Caki2 (cell line): Measurements from ENCODE around the gene MATN4. TPM values are rescaled to one million over a fixed set of nuclear protein-coding genes. Genes with fewer than 3 reads are reported as not detected.
A peak's percentile ranks its signal among the peaks of the same experiment; 100 is the strongest.

Experiments used
- DNase-seq: peaks from one replicate; pipeline ENCODE4 v3.0.0-alpha.2; 2015; ENCODE audit warnings: low read depth
- in situ Hi-C: cut with HindIII; loops from 2 replicates; pipeline ENCODE4 v1.10.0; 2016; ENCODE audit warnings: low sequenced_read_pairs, low pct_unique_long_range_greater_than_20kb, mixed read lengths
- total RNA-seq: library from RNA; depleted of rRNA; stranded (reverse); fragments of >200 nt; shearing (Covaris generic); gene quantifications from 2 replicates; pipeline ENCODE4 v1.2.3, GENCODE V29; 2014; ENCODE audit warnings: low replicate concordance

MATN4 gene
- total RNA-seq, 1 experiment from 2014 or later = 0.10 TPM

DNA sequence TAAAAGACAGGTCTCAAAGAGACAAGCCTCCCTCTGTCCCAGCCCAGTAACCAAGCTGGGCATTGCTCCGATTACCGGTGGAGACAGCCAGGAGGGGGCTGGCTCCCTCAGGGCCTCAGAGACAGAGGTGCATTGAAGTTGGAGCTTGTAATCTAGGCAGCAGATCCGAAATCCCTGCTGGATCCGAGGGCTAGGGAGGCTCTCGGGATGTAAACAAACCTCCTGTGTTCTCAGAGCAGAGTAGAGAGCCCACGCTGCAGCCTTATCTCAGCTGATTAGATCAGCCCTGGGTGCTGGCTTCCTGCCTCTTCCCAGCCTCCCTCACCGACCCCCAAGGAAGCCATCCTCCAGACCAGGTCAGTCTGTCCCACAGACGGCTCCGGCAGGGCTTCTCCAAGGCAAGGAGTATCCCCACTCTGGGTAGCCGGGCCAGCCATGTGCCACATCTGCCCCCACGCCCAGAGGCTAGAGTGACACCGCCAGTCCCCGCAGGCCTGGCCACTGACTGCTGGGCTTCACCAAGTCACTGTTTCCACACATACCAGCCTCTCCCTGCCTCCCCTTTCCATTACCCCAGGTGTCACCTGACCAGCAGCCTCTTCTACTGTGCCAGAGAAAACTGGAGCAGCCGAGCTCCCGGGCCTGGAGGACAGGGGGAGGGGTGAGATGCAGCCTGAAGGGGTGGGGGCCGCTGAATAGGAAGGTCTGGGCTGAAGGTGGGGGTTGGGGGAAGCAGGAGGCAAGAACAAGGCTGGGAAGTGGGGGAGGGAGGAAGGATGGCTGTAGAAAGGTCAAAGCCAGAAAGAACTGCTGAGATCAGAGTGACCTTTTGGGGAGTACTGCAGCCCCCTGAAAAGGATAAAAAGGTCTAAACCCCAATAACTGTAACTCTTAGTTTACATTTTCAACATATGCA lies 34.1 kb upstream of the MATN4 start:
- in situ Hi-C loops = no loop called here

DNA sequence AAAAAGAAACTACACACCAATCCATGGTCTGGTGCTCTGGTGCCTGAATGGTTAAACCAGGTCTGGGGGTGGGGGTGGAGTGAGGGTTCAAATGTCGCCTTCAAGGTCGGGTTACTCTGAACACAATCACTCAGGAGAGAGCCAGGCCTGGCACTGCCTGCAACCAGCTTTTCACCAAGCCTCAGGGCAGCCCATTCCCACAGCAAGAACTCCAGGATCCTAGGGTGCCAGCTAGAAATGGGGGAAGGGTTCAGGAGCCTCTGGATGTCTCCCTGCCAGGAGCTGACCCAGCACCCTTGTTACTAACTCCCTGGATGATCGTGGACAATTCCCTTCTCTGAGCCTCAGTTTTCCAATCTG lies 33.5 kb upstream of the MATN4 start:
- DNase-seq = no peak
- in situ Hi-C loops = no loop called here

More for the DNA sequence above, 34.1 kb upstream of the MATN4 start:
- peak; percentile 73 for DNase-seq

DNA sequence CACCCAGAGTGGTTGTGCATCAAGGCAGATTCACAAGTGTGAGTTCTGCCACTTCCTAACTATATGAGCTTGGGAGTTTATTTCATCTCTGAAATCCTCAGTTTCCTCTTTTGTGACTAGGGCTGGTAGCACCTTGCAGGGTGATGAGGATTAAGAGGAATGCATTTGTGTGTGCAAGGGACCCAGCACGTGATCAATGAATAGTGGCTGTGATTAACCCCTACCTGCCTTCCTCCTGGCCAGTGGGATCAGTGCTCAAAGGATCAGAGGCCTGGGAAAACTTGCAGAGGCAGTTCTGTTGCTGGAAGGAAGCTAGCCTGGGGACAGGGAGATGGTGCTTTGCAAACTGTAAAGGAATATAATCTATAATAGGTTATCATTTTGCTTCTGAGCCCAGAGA lies 32.9 kb upstream of the MATN4 start:
- in situ Hi-C loops = no loop called here
- no peak for DNase-seq

DNA sequence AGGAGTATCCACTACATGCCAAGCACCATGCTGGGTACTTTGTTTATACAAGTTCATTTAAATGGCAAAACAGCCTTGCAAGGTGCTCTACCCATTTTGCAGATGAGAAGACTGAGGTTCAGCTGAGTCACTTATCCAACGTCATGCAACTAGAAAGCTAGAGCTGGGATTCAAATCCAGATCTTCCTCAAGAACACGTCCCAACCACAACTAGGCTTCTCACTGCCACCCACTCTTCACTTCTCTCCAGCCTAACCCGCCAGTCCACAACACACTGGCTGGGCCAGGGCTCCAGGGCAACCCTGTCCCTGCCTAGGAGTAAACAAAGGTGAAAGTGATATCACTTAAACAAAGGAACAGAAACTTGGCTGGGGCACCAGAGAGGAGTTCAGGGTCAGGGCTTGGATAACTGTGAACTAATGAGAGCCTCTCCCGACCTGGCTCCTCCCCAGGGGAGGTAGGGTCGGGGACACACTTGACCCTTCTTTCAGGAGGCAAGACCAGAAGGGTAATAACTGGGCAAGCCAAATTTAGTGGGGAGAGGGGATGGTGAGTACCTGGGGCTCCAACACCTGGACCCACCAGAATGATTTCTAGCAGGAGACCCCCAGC lies 32.2 kb upstream of the MATN4 start:
- in situ Hi-C loops = no loop called here
- DNase-seq = no peak

DNA sequence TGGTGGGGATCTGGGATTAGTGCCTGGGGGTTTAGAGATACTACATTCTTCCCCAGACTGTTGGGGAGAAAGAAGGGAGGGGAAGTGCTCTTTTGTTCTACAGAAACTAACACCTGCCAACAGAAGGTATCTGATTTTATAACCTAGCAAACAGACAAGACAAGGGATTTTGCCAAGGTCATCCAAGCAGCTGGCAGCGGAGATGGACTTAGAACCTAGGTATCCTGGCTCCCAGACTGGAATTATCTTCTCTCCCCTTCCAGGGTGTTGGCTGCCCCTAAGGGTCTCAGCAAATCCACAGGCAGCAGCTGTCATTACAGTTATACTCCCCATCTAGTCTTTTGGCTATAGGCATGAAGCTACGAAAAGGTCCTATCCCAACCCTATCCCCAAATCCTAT lies 31.7 kb upstream of the MATN4 start:
- in situ Hi-C loops = no loop called here
- DNase-seq = no peak

DNA sequence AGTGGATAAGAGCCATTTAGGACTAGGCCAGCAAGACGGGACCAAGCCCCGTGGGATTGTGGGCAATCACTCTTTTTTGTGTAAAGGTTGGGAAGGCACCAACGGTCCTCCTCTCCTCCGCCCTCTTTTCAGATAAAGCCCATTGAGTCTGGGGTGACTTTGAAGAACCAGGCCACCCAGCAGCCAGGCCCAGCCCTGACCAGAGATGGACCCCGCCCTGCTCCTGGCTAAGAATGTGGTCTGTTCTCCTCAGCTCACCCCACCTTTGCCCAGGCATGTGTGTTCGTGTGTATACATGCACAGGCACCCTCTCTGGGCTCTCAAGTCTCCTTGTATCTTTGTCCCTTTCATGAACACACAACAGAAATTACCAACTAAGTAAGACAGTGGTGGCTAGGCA lies 31.0 kb upstream of the MATN4 start:
- DNase-seq = no peak
- in situ Hi-C loops = no loop called here

DNA sequence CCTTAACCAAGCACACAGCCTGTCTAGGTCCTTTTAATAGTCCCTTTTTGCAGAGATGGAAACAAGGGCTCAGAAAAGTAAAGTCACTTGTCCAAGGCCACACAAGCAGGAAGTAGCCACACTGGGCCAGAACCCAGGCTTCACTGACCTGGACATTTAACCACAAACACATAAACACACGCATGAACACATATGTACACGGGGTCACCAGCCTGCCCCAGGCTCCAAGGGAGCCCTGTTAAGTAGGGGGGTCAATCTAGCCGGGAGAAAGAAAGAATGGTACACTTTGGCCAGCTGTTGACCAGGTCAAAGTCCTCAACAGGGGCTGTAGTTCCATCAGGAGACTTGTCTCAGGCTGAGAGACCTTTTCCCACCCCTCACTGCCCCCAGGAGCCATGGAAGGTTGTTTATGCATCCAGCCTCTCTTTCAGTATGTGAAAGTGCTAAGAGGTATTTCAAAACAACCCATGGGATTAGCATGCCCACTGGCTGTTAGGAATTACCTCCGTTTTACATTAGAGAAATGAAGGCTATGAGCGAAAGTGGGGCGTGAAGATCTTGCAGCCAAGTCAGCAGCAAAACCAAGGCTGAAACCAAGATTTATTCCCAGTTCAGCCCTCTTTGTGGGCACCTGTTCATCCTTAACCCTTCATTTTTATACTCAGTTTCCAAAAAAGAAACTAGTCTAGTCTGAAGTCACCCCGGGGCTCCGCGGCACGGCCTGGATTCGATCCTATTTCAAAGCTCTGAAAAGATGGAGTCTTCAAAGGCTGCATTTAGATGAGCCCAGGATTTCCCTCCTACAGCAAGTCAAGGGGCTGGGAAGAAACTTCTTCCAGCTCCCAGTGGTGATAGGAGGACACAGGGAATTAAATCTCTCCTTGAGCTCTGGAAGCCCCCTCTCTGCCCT lies 30.3 kb upstream of the MATN4 start:
- no peak for DNase-seq
- in situ Hi-C loops = no loop called here

DNA sequence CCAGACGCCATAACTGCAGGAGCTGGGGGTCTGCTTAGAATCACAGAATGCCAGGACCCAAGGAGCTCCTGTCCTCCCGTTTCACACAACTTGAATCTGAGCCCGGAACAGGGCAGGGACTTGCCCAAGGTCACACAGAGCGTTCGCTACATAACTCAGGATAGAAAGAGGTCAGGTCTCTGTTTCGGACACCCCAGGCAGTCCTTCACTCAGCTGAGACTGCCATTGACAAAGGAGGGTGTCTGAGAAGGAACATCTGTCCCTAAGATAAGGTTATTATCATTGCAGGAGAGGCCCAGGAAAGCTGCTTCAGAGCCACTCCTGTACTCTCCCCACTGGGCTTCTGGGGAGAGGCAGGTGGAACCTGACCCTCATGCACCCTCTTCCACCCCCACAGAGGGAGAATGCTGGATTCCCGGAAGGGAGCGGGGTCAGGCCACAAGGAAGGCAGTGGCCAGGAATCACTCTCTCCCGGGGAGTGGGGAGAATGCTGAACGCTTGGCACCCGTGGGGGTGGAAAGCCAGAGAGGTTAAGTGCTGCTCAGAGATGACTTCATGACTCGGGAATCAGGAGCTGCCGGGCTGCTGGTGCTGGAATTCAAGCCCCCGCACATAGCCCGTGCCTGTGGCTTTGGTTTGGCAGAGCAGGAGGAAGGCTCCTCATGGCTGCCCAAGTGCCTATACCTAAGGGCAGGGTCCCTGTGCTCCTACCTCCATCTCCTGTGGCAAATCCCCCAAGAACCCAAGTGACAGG lies 29.4 kb upstream of the MATN4 start:
- in situ Hi-C loops = no loop called here
- peak; percentile 78 for DNase-seq

DNA sequence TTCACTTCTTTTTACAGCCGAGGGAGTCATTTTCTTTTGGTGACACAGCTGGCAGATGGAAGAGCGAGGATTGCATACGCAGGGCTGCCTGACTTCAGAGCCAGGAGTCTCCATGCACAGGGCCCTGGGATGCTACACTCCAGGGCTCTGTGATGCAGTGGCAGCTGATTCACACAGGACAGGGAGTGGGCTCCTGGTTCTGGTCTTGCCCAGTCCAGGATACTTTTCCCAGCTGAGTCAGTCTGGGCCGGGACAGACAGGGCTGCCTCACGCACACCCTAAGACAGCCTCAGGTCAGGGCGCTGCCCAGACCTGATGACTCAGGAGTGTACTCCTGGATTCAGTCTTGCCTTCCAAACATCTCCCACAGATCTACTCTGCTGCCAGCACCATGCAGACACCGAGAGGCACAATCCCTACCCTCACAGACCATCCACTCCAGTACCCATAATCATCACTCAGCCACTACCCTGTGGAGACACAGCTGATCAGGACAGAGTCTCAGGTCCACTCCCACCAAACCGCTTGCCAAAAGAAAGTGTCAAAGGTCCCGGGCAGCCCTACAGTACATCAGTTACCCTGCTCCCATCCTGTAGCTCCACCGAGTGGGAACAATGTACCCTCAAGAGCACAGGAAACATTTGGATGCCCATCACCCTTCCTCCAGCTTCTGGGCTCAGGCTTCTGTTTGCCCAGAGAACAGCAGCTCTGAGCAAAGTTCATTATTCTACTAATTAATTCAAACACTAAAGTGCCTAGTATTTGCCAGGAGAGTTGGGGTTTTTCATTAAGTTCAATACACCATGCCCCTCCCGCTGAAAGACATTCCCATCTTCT lies 28.6 kb upstream of the MATN4 start:
- in situ Hi-C loops = no loop called here
- DNase-seq = peak; percentile 83

DNA sequence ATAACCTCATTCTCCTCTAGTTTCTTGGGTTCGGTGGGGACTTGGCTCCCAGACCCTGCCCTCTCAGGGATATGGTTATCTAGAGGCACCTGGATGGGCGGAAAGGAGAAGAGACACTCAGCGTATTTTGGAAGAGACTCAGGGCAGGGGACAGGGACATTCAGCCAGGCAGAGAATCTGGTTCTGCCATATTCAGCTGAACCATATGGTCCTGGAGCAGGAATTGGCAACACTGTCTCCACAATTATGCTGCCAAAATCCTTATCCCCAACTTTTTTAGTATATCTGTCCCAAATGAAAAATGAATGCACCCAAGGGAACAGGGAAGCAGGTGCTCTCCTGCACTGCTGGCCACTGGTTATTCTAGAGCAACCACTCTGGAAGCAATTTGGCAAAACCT lies 22.4 kb upstream of the MATN4 start:
- no peak for DNase-seq
- in situ Hi-C loops = no loop called here

DNA sequence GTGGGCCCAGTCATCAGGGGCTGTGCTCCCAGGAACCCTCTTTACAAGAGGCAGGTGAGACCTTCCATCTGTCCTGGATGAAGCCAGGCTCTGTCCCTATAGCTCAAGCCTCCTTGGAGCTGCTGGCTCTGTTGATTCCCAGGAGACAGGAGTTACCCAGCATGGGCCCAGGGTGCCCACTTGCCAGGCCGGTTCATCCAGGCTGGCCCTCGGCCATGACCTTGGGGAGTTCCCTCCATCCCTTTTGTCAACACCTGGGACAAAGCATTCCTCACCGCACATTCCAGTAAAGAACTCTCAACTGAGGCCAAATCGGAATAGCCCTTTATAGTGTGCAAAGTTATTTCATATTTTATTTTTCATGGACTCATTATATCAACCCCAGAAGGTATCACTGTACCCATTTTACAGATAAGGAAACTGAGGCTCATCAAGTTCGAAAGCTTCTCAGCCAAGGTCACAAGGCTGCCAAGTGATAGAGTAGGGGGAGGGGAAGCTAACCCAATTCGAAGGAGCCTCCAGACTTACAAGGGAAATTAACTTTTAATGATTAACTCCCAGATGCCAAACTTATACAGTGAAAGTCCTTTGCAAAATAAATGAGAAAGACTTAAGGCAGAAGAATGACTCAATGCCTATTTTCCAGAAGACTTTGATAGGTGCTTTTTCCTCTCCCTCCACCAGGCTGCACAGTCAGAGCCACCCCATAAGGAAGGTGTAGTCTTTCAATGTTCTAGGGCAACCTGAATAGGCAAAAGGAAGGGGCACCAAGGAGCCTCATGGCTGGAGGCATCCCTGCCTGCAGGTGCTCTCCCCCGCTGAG lies 21.6 kb upstream of the MATN4 start:
- DNase-seq = no peak
- in situ Hi-C loops = no loop called here

DNA sequence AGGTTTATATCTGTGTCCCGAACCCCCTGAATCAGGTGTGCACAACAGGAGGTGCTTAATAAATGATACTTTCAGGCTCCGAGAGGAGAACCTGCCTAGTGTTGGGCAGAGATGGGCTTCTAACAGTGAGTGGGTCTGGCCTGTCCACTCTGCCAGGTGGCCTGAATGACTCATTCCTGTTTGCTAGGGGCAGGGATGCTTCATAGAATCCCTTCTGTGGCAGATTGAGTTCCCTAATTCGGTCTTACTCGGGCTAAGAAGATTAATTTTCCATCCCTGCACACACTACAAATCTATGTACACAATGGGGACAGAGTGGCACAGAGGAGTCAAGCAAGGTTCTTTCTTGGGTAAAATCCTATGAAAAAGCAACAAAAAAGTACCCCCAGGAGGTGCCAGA lies 20.4 kb upstream of the MATN4 start:
- DNase-seq = no peak
- in situ Hi-C loops = no loop called here

DNA sequence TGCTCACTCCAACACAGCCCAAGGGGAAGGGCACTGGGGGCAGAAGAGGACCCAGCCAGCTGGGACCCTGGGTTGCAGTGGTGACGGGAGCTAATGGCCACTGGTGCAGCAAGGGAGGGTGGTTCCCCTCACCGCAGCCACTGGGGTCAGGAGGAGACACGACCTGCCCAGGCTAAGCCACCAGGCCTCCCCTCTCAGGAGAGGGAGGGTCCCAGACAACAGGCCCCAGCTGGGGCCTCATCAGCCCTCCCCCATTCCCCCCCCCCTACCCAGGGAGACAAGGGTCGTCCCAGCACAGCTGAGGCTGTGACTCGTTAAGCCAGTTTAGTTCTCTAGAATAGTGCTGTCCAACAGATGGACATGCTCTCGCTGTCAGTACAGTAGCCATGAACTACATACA lies 17.3 kb upstream of the MATN4 start:
- in situ Hi-C loops = no loop called here
- no peak for DNase-seq

DNA sequence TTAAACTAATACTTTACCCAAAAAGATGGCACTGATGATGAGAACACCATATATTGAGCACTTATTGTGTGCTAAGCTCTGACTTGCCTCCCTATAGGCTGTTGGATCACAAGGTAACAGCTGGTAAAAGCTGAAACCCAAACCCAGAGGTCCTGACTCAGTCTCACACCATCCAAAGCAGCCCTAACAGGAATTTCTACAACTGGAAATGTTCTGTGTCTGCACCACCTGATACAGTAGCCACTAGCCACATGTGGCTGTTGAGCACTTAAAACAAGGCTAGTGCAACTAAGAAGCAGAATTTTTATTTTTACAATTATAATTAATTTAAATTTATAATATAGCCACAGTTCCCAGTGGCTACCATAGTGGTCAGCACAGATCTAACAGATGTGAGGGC lies 15.6 kb upstream of the MATN4 start:
- in situ Hi-C loops = no loop called here
- no peak for DNase-seq

DNA sequence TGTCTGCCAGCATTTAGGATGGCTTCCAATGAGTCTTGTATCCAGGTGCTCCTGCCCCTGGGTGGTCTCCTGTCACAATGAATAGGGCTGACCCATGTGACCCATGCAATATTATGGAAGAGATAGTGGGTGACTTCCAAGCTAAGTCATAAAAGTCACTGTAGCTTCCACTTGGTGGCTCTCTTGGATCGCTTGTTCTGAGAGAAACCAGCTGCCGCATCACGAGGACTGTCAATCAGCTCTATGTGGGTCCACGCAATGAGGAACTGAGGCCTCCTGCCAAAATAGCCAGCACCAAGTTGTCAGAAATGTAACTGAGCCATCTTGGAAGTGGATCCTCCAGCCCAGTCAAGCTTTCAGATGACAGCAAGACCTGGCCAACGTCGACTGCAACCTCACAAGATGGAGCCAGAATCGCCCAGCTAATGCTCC lies 14.9 kb upstream of the MATN4 start:
- in situ Hi-C loops = no loop called here
- no peak for DNase-seq

DNA sequence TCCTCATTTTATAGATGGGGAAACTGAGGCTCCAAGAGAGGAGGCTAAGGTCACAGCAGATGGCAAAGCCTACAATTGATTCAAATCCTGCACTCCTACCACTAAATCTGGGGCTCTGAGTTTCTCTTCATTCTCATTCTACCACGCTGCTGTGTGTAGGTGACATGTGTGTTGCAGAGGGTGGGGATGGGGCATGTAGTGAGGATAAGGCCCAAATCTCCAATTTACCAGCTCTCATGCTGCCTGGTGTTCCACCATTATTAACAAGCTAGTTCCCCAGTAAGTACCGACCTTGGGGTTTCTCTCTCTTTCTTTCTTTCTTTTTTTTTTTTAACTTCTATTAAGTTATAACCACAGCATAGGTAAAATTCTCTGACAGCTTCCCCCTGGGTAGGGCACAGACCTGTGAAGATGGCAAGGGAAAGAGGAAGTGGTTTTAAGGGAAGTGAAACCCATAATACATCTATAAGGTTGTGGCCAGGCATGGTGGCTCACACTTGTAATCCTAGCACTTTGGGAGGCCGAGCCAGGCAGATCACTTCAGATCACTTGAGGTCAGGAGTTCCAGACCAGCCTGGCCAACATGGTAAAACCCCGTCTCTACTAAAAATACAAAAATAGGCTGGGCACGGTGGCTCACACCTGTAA lies 13.0 kb upstream of the MATN4 start:
- DNase-seq = no peak

More for the DNA sequence above, 13.0 kb upstream of the MATN4 start:
- in situ Hi-C loops = no loop called here
